ENCODE results near the gene ACY1.

ACY1 gene

DNA sequence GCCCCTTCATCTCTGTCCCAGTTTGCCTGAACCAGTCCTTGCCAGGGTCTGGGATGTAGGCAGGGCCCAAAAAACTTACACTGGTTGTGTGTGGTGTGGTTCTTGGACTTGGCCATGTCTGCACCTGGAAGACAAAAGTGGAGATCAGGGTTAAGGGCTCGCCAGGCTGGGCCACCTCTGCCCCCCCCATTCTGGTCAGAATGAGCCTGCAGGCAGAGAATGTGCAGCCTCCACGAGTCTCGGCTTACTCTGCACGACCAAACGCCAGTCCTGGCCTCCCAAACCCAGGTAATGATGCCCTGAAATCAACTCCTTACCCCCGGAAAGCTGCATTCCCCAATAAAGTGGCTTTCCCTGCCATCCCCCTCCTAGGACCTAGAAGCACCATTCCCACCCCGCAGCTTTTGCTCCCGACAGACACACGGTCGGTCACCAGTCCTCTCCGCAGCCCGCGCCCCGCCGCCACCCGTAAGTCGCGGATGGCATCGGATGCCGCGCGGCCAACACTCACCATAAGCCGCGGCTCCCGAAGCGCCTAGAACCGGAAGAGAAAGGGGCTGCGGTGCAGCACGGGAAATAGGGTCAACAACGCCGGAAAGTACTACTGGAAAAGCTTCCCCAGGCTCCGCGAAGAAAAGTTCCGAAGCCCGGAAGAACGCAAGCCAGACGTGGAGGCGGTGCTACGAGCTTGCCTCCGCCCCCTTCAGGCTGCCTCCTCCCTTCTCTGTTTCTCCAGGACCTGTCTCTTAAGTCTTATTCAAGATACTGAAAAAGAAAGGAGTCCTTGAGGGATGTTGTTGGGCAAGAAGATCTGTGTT, 12.2 kb downstream of the ACY1 start, which contains the start of gene RPL29 (continued):
- TF ChIP-seq, protein P1, sequence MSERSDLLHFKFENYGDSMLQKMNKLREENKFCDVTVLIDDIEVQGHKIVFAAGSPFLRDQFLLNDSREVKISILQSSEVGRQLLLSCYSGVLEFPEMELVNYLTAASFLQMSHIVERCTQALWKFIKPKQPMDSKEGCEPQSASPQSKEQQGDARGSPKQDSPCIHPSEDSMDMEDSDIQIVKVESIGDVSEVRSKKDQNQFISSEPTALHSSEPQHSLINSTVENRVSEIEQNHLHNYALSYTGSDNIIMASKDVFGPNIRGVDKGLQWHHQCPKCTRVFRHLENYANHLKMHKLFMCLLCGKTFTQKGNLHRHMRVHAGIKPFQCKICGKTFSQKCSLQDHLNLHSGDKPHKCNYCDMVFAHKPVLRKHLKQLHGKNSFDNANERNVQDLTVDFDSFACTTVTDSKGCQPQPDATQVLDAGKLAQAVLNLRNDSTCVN (tag by site-specific recombination; optimal IDR thresholded peaks at IDR 0.05): peak; percentile 33
- TF ChIP-seq ZNF777 (tag by site-specific recombination; IDR thresholded peaks at IDR 0.05; ENCODE audit: borderline replicate concordance) (peak; percentile 36; the same call in 1 of the 2 replicates), ZNF24 (tag by site-specific recombination; IDR thresholded peaks at IDR 0.05) (peak; percentile 93; the same call in 1 of the 2 replicates), ZNF19 (tag by site-specific recombination; IDR thresholded peaks at IDR 0.05; ENCODE audit: low read depth) (no peak), ZNF394 (tag by site-specific recombination; IDR thresholded peaks at IDR 0.05; ENCODE audit: borderline replicate concordance) (peak; percentile 73), ZNF354C (tag by site-specific recombination; IDR thresholded peaks at IDR 0.05; ENCODE audit: borderline replicate concordance, low read depth) (no peak), ZFP3 (tag by site-specific recombination; IDR thresholded peaks at IDR 0.05; ENCODE audit: low read depth) (no peak), KLF8 (tag by site-specific recombination; IDR thresholded peaks at IDR 0.05) (peak; percentile 93), HOXD13 (CRISPR knock-in tag; IDR thresholded peaks at IDR 0.05; ENCODE audit: borderline replicate concordance) (no peak), ZBTB48 (tag by site-specific recombination; IDR thresholded peaks at IDR 0.05) (no peak), ZNF221 (tag by site-specific recombination; IDR thresholded peaks at IDR 0.05; ENCODE audit: borderline replicate concordance) (no peak), ZNF274 (IDR thresholded peaks at IDR 0.05; ENCODE audit: low read length) (no peak), ZNF274 (tag by site-specific recombination; IDR thresholded peaks at IDR 0.05; ENCODE audit: borderline replicate concordance) (no peak), ZNF521 (tag by site-specific recombination; IDR thresholded peaks at IDR 0.05) (no peak), KLF16 (tag by site-specific recombination; IDR thresholded peaks at IDR 0.05) (peak; percentile 82), ZNF501 (tag by site-specific recombination; IDR thresholded peaks at IDR 0.05) (peak; percentile 95), ZNF473 (tag by site-specific recombination; IDR thresholded peaks at IDR 0.05) (no peak), ZNF133 (tag by site-specific recombination; IDR thresholded peaks at IDR 0.05) (no peak; the same call in 1 of the 2 replicates), ZNF768 (tag by site-specific recombination; IDR thresholded peaks at IDR 0.05) (0 out of 2 replicates have a peak, but pooled peaks have one; percentile 2), ZNF140 (tag by site-specific recombination; IDR thresholded peaks at IDR 0.05) (no peak), WT1 (tag by site-specific recombination; IDR thresholded peaks at IDR 0.05) (peak; percentile 43; the same call in 1 of the 2 replicates), ZNF223 (tag by site-specific recombination; IDR thresholded peaks at IDR 0.05) (0 out of 2 replicates have a peak, but pooled peaks have one; percentile 17), SALL2 (tag by site-specific recombination; IDR thresholded peaks at IDR 0.05; ENCODE audit: borderline replicate concordance) (no peak)
- TF ChIP-seq, protein P2, sequence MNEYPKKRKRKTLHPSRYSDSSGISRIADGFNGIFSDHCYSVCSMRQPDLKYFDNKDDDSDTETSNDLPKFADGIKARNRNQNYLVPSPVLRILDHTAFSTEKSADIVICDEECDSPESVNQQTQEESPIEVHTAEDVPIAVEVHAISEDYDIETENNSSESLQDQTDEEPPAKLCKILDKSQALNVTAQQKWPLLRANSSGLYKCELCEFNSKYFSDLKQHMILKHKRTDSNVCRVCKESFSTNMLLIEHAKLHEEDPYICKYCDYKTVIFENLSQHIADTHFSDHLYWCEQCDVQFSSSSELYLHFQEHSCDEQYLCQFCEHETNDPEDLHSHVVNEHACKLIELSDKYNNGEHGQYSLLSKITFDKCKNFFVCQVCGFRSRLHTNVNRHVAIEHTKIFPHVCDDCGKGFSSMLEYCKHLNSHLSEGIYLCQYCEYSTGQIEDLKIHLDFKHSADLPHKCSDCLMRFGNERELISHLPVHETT (tag by site-specific recombination; IDR thresholded peaks at IDR 0.05): peak; percentile 96
- TF ChIP-seq, protein P3, sequence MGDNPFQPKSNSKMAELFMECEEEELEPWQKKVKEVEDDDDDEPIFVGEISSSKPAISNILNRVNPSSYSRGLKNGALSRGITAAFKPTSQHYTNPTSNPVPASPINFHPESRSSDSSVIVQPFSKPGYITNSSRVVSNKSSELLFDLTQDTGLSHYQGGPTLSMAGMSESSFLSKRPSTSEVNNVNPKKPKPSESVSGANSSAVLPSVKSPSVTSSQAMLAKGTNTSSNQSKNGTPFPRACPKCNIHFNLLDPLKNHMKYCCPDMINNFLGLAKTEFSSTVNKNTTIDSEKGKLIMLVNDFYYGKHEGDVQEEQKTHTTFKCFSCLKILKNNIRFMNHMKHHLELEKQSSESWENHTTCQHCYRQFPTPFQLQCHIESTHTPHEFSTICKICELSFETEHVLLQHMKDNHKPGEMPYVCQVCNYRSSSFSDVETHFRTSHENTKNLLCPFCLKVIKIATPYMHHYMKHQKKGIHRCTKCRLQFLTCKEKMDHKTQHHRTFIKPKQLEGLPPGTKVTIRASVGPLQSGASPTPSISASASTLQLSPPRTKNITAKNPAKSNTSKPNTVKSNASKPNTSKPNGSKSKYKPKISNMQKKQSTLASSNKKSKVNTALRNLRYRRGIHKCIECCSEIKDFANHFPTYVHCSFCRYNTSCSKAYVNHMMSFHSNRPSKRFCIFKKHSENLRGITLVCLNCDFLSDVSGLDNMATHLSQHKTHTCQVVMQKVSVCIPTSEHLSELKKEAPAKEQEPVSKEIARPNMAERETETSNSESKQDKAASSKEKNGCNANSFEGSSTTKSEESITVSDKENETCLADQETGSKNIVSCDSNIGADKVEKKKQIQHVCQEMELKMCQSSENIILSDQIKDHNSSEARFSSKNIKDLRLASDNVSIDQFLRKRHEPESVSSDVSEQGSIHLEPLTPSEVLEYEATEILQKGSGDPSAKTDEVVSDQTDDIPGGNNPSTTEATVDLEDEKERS (tag by site-specific recombination; IDR thresholded peaks at IDR 0.05): 0 out of 2 replicates have a peak, but pooled peaks have one; percentile 58
- TF ChIP-seq, protein P4, sequence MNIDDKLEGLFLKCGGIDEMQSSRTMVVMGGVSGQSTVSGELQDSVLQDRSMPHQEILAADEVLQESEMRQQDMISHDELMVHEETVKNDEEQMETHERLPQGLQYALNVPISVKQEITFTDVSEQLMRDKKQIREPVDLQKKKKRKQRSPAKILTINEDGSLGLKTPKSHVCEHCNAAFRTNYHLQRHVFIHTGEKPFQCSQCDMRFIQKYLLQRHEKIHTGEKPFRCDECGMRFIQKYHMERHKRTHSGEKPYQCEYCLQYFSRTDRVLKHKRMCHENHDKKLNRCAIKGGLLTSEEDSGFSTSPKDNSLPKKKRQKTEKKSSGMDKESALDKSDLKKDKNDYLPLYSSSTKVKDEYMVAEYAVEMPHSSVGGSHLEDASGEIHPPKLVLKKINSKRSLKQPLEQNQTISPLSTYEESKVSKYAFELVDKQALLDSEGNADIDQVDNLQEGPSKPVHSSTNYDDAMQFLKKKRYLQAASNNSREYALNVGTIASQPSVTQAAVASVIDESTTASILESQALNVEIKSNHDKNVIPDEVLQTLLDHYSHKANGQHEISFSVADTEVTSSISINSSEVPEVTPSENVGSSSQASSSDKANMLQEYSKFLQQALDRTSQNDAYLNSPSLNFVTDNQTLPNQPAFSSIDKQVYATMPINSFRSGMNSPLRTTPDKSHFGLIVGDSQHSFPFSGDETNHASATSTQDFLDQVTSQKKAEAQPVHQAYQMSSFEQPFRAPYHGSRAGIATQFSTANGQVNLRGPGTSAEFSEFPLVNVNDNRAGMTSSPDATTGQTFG (tag by site-specific recombination; IDR thresholded peaks at IDR 0.05; ENCODE audit: borderline replicate concordance): no peak

Measured in HEK293 (cell line).